ENCODE measurements around the gene SIDT1. TPM values are rescaled to one million over a fixed set of nuclear protein-coding genes. Genes with fewer than 3 reads are reported as not detected.

The SIDT1 gene
- total RNA-seq, 1 donor from 2014 or later: not detected

- TF ChIP-seq, protein P1, sequence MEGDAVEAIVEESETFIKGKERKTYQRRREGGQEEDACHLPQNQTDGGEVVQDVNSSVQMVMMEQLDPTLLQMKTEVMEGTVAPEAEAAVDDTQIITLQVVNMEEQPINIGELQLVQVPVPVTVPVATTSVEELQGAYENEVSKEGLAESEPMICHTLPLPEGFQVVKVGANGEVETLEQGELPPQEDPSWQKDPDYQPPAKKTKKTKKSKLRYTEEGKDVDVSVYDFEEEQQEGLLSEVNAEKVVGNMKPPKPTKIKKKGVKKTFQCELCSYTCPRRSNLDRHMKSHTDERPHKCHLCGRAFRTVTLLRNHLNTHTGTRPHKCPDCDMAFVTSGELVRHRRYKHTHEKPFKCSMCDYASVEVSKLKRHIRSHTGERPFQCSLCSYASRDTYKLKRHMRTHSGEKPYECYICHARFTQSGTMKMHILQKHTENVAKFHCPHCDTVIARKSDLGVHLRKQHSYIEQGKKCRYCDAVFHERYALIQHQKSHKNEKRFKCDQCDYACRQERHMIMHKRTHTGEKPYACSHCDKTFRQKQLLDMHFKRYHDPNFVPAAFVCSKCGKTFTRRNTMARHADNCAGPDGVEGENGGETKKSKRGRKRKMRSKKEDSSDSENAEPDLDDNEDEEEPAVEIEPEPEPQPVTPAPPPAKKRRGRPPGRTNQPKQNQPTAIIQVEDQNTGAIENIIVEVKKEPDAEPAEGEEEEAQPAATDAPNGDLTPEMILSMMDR (IDR thresholded peaks at IDR 0.05): no peak
- no peak overlapping the region for H3K27ac ChIP-seq
- H3K27me3 ChIP-seq: no peaks in the 10 kb centered on the region
- H3K9me3 ChIP-seq: no peaks in the 10 kb centered on the region
- no peak overlapping the region for H3K4me3 ChIP-seq
- DNase-seq (ENCODE audit: low spot score in 2 of 2): no peak
- no peaks in the 10 kb centered on the region for H3K36me3 ChIP-seq
- no peaks in the 10 kb centered on the region for H3K4me1 ChIP-seq
- intact Hi-C loops (cut with DNase I): no loop called here
These were observed 20.5 kb downstream of the SIDT1 start for GRCh38 chr3:113552851-113553250.

DNA sequence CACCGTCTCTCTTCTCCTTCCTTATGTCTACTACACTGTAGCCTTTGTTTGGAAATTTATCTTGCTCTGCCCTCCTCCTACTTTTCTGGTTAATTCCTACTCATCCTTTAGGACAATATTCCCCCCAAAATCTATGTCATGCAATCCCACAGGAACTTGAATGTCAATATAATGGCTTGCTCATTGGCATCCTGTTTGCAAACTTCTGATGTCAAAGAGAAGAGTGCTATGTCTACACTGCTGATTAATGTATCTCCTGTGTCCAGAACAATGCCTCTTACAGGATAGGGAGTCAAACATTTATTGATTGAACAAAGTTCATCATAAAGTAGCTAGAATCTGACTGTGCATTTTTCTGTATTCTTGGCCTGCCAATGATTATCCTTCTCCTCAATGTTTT, 22.8 kb downstream of the SIDT1 start:
- H3K27me3 ChIP-seq: no peaks in the 10 kb centered on the region
- H3K4me1 ChIP-seq: no peaks in the 10 kb centered on the region
- no peak for DNase-seq (ENCODE audit: low spot score in 2 of 2)
- no peaks in the 10 kb centered on the region for H3K36me3 ChIP-seq
- TF ChIP-seq, protein P1 (IDR thresholded peaks at IDR 0.05): no peak
- H3K4me3 ChIP-seq: no peak overlapping the region
- no peaks in the 10 kb centered on the region for H3K9me3 ChIP-seq
- intact Hi-C loops (cut with DNase I): no loop called here
- H3K27ac ChIP-seq: no peak overlapping the region

GRCh38 chr3:113556316-113556945, 24.1 kb downstream of the SIDT1 start:
- H3K27me3 ChIP-seq: no peaks in the 10 kb centered on the region
- no peaks in the 10 kb centered on the region for H3K4me1 ChIP-seq
- intact Hi-C loops (cut with DNase I): no loop called here
- no peaks in the 10 kb centered on the region for H3K9me3 ChIP-seq
- H3K36me3 ChIP-seq: no peaks in the 10 kb centered on the region
- DNase-seq (ENCODE audit: low spot score in 2 of 2): no peak
- TF ChIP-seq, protein P1 (IDR thresholded peaks at IDR 0.05): no peak
- H3K4me3 ChIP-seq: no peak overlapping the region
- H3K27ac ChIP-seq: no peak overlapping the region

GRCh38 chr3:113556946-113557335, 24.6 kb downstream of the SIDT1 start:
- Histone ChIP-seq H3K27ac (no peak overlapping the region), H3K4me3 (no peak overlapping the region), H3K27me3 (no peaks in the 10 kb centered on the region), H3K4me1 (no peaks in the 10 kb centered on the region), H3K36me3 (no peaks in the 10 kb centered on the region), H3K9me3 (no peaks in the 10 kb centered on the region)
- intact Hi-C loops (cut with DNase I): no loop called here
- TF ChIP-seq, protein P1 (IDR thresholded peaks at IDR 0.05): no peak
- DNase-seq (ENCODE audit: low spot score in 2 of 2): no peak

- H3K4me1 ChIP-seq: no peaks in the 10 kb centered on the region
- no peaks in the 10 kb centered on the region for H3K27me3 ChIP-seq
- TF ChIP-seq, protein P1 (IDR thresholded peaks at IDR 0.05): no peak
- DNase-seq (ENCODE audit: low spot score in 2 of 2): no peak
- H3K9me3 ChIP-seq: no peaks in the 10 kb centered on the region
- intact Hi-C loops (cut with DNase I): no loop called here
- no peak overlapping the region for H3K4me3 ChIP-seq
- no peaks in the 10 kb centered on the region for H3K36me3 ChIP-seq
- no peak overlapping the region for H3K27ac ChIP-seq
These were observed 25.0 kb downstream of the SIDT1 start for GRCh38 chr3:113557374-113557773.

GRCh38 chr3:113559009-113559408, 26.7 kb downstream of the SIDT1 start:
- DNase-seq (ENCODE audit: low spot score in 2 of 2): no peak
- H3K27ac ChIP-seq: no peak overlapping the region
- TF ChIP-seq, protein P1 (IDR thresholded peaks at IDR 0.05): no peak

More at GRCh38 chr3:113559009-113559408, 26.7 kb downstream of the SIDT1 start:
- Histone ChIP-seq H3K4me3 (no peak overlapping the region), H3K36me3 (no peaks in the 10 kb centered on the region), H3K27me3 (no peaks in the 10 kb centered on the region), H3K4me1 (no peaks in the 10 kb centered on the region), H3K9me3 (no peaks in the 10 kb centered on the region)
- intact Hi-C loops (cut with DNase I): no loop called here

Measured in ascending aorta (tissue), 2 donors.